ENCODE results near the gene PURA.

GRCh38 chr5:140117523-140117922 lies 3.6 kb downstream of the PURA start:
- TF ChIP-seq EZH2 (IDR thresholded peaks at IDR 0.05; ENCODE audit: insufficient read depth, poor library complexity, severe bottlenecking) (no peak), EZH2phosphoT487 (IDR thresholded peaks at IDR 0.05; ENCODE audit: insufficient read depth, low read depth) (no peak)

Data from GM23248 (cell line).